ENCODE measurements around the gene PRKN. TPM values are rescaled to one million over a fixed set of nuclear protein-coding genes. Genes with fewer than 3 reads are reported as not detected.
A peak's percentile ranks its signal among the peaks of the same experiment; 100 is the strongest.

PRKN gene
- total RNA-seq, 4 donors from 2014 or later = 8.4 to 44.8 (median 12.6) TPM

DNA sequence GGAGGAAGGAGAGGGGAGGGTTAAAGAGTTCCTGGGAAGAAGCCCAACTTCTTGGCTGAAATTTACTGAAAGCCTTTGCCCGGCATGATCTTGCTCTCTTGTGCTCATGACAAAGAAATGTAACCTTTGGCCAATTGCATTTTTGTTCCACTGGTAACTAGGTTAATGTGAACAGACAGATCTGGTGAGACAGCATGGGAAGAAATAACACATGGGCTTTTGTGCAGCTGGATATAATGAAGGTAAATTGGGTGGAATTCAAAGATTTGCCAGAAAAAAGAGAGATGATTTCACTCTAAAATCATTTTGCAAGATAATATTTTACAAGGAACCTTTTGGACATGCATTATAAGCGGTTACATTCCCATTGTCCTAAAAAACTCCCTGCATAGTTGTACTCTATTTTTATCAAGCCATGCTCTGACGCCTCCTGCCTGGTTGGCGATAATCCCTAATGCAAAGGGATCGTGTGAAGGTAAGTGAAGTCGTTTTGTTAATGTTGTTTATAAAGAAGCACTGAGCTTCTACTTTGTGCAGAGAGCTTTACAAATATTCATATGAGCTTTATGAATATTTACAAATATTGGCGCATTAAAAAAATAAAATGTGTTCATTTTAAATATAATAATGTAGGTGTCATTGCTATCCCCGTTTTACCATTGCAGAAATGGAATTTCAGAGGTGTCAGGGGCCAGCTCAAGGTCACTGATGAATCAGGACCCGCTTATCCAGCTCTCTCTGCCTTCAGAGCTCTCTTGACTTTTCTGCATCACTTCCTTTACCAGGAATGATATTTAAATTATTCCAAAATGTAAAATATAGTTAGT is 1292.4 kb downstream of the PRKN start:
- peak; percentile 82 for ATAC-seq (ENCODE audit: low FRiP score)
- DNase-seq (ENCODE audit: low spot score) = no peak
- TF ChIP-seq, protein P1, sequence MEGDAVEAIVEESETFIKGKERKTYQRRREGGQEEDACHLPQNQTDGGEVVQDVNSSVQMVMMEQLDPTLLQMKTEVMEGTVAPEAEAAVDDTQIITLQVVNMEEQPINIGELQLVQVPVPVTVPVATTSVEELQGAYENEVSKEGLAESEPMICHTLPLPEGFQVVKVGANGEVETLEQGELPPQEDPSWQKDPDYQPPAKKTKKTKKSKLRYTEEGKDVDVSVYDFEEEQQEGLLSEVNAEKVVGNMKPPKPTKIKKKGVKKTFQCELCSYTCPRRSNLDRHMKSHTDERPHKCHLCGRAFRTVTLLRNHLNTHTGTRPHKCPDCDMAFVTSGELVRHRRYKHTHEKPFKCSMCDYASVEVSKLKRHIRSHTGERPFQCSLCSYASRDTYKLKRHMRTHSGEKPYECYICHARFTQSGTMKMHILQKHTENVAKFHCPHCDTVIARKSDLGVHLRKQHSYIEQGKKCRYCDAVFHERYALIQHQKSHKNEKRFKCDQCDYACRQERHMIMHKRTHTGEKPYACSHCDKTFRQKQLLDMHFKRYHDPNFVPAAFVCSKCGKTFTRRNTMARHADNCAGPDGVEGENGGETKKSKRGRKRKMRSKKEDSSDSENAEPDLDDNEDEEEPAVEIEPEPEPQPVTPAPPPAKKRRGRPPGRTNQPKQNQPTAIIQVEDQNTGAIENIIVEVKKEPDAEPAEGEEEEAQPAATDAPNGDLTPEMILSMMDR (IDR thresholded peaks at IDR 0.05) = no peak

- TF ChIP-seq, protein P1 (IDR thresholded peaks at IDR 0.05) = no peak
- ATAC-seq (ENCODE audit: low FRiP score) (no peak), DNase-seq (ENCODE audit: low spot score) (no peak)
Observed at GRCh38 chr6:161434350-161434749, 1293.2 kb downstream of the PRKN start.

DNA sequence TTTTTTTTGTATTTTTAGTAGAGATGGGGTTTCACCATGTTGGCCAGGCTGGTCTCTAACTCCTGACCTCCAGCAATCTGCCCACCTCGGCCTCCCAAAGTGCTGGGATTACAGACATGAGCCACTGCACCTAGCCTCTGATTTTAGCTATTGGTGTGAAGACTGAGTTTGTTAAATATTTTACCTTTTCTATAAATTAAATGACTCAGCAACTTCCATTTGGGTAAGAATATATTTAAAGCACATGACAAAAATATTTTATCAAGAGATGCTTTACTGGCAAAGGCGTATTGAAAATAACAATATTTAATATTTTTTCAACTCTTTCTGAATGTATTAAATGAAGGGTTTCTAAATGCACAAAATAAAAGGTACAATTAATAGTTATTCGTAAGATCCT is 1295.0 kb downstream of the PRKN start:
- DNase-seq (ENCODE audit: low spot score) = no peak
- TF ChIP-seq, protein P1 (IDR thresholded peaks at IDR 0.05) = no peak
- no peak for ATAC-seq (ENCODE audit: low FRiP score)

- DNase-seq (ENCODE audit: low spot score) (no peak), ATAC-seq (ENCODE audit: low FRiP score) (no peak)
- TF ChIP-seq, protein P1 (IDR thresholded peaks at IDR 0.05) = no peak
Observed at GRCh38 chr6:161429921-161430490, 1297.6 kb downstream of the PRKN start.

DNA sequence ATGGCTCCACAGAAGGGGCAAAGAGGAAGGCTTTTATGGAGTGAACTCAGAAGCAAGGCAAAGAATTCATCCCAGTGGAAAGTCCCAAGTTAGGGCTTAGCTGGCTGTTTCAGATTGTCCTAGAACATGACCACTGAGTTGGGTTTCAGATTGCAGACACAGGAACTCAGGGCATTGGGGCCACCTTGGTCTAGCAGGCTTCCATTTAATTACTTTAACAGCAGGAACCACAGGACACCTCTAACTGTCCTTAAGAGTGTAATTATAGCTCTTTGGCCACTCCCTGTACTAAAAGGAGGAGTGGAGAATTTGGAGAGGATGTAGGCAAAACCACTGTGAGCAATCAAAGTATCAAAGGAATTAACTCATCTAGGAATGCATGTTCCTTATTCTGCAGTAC is 1303.1 kb downstream of the PRKN start:
- TF ChIP-seq, protein P1 (IDR thresholded peaks at IDR 0.05) = no peak
- no peak for DNase-seq (ENCODE audit: low spot score)
- ATAC-seq (ENCODE audit: low FRiP score) = no peak

DNA sequence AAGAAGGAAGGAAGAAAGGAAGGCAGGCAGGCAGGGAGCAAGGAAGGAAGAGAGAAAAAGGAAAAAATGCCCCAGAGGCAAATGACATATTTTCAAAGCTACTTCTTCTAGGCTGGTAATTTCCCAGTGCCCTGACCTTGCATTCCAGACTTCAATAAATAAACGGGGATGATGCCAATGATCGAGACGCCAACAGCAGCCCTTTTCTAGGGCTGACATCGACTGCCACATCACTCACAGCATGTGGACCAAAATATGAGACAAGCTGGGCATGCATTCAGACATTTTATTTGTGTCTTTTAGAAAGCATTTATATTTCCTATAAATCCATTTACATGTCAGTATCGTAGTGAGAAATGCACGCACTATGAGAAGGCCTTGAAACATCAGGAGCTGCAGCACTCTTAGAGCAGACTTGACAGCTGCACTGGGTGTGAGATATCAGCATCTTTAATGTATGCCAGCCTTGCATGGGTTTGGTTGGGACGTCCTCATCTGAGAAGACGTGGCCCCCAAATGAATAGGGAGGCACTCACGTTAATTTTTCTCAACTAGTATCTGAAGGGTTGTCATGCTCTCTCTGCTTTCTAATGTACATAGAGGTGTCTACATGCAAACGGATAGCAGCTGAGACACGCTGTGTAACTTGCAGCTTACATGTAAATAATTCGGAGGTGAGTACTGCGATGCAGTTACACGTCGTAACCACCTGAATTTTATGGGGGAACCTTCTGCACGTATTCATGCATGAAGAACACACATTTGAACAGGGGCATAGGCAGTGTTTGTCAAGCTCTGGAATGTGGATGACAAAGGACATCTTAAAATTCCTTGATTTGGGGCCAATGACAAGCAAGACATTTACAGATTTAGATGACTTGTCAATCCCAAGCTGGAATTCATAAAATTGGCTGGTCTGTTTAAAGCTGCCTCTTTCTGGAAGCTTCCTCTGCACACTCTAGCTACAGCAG is 1304.6 kb downstream of the PRKN start:
- TF ChIP-seq, protein P1 (IDR thresholded peaks at IDR 0.05) = no peak
- DNase-seq (ENCODE audit: low spot score) = no peak
- no peak for ATAC-seq (ENCODE audit: low FRiP score)

All from omental fat pad (tissue), 4 donors.